Measurements from ENCODE around the gene ZNF474. TPM values are rescaled to one million over a fixed set of nuclear protein-coding genes. Genes with fewer than 3 reads are reported as not detected.

The ZNF474 gene
- total RNA-seq, 2 experiments from 2014 or later, result not detected

Other genes starting within 250 kb of the ZNF474 start
- 10 to 100 TPM; 12.5 to 12.9 TPM for gene SRFBP1, start 167.6 kb upstream of the ZNF474 start, total RNA-seq
- under 1 TPM in 1 of 2 experiments, not detected in 1; 0.04 TPM for gene LOX, start 51.3 kb upstream of the ZNF474 start, total RNA-seq
- not detected for gene SNCAIP, start 182.7 kb downstream of the ZNF474 start, total RNA-seq